OCI-LY7 (cell line): ENCODE measurements around the gene TICAM2. TPM values are rescaled to one million over a fixed set of nuclear protein-coding genes. Genes with fewer than 3 reads are reported as not detected.

Source experiments
- BruUV-seq: library from RNA; stranded (reverse); fragments of 400-500 nt; replicated peaks from 2 replicates; lab custom pipeline; 2021; lab: Mats Ljungman, UMichigan
- CTCF ChIA-PET: fragments of 300-600 bp; sonication (Branson Sonifier 250); formaldehyde crosslinking; loops from one replicate; lab custom pipeline; 2022; ENCODE audit warnings: antibody characterized with exemption; ENCODE audit not compliant: unreplicated experiment; lab: Charles Lee
- POLR2A ChIA-PET: fragments of 300-600 bp; sonication (Branson Sonifier 250); formaldehyde crosslinking; loops from one replicate; lab custom pipeline; 2022; ENCODE audit warnings: antibody characterized with exemption; lab: Charles Lee
- DNase-seq: peaks from one replicate; pipeline ENCODE4 v3.0.0-alpha.2; 2015; ENCODE audit warnings: low spot score
- H2AFZ ChIP-seq: fragments of 200-600 bp; sonication (generic), shearing (Covaris generic); 2 replicates; pipeline ENCODE4 v1.6.1; 2014; ENCODE audit warnings: mild to moderate bottlenecking, antibody characterized with exemption, low read length, moderate library complexity
- H3K27ac ChIP-seq: fragments of 200-600 bp; sonication (generic); 2 replicates; pipeline ENCODE4 v1.5.1; 2014; ENCODE audit warnings: mixed run types, low read depth, mild to moderate bottlenecking, moderate library complexity, low read length, inconsistent platforms; ENCODE audit not compliant: poor library complexity, severe bottlenecking
- H3K36me3 ChIP-seq: fragments of 200-600 bp; sonication (generic); 2 replicates; pipeline ENCODE4 v1.6.1; 2014; ENCODE audit warnings: mild to moderate bottlenecking, antibody characterized with exemption, low read length, moderate library complexity, mixed read lengths; ENCODE audit not compliant: insufficient read depth
- H3K4me1 ChIP-seq: fragments of 200-600 bp; sonication (generic); 2 replicates; pipeline ENCODE4 v1.5.1; 2014; ENCODE audit warnings: mild to moderate bottlenecking, low read length; ENCODE audit not compliant: insufficient read depth, poor library complexity, severe bottlenecking
- H3K4me2 ChIP-seq: fragments of 200-600 bp; sonication (generic); 2 replicates; pipeline ENCODE4 v1.6.1; 2014; ENCODE audit warnings: mild to moderate bottlenecking, low read length
- H3K4me3 ChIP-seq: fragments of 200-600 bp; sonication (generic); 2 replicates; pipeline ENCODE4 v1.5.1; 2014; ENCODE audit warnings: mild to moderate bottlenecking, low read depth, low read length; ENCODE audit not compliant: poor library complexity, severe bottlenecking
- H3K79me2 ChIP-seq: fragments of 200-600 bp; sonication (generic); 2 replicates; pipeline ENCODE4 v1.6.1; 2016; ENCODE audit warnings: low read depth, mild to moderate bottlenecking, low read length, moderate library complexity, mixed read lengths; ENCODE audit not compliant: insufficient read depth
- H3K9me2 ChIP-seq: fragments of 200-600 bp; sonication (generic); 2 replicates; pipeline ENCODE4 v1.6.1; 2016; ENCODE audit warnings: mild to moderate bottlenecking, low read length, mixed read lengths; ENCODE audit not compliant: insufficient read depth
- H3K9me3 ChIP-seq: fragments of 200-600 bp; sonication (generic); 2 replicates; pipeline ENCODE4 v1.6.1; 2014; ENCODE audit warnings: mild to moderate bottlenecking, mixed run types, low read length, mixed read lengths
- H4K20me1 ChIP-seq: fragments of 200-600 bp; sonication (generic); 2 replicates; pipeline ENCODE4 v1.6.1; 2014; ENCODE audit warnings: mild to moderate bottlenecking, antibody characterized with exemption, low read length, moderate library complexity, mixed read lengths; ENCODE audit not compliant: insufficient read depth
- CTCF ChIP-seq: fragments of 200-600 bp; sonication (generic); conservative IDR thresholded peaks from 2 replicates; pipeline ENCODE4 v1.5.1; 2014; ENCODE audit warnings: mild to moderate bottlenecking, antibody characterized with exemption, low read length, moderate library complexity, mixed read lengths
- EZH2phosphoT487 ChIP-seq: fragments of 200-600 bp; sonication (generic); IDR thresholded peaks from 2 replicates; pipeline ENCODE4 v1.6.1; 2018; ENCODE audit warnings: low read depth, borderline replicate concordance, mild to moderate bottlenecking, mixed run types, antibody characterized with exemption, low read length, moderate library complexity, mixed read lengths
- intact Hi-C: fragments of 100-400 bp; cut with micrococcal nuclease; formaldehyde crosslinking; loops from one replicate; pipeline ENCODE4 v1.10.0; 2022; ENCODE audit not compliant: unreplicated experiment
- total RNA-seq, 2 experiments: library from RNA; depleted of rRNA in 1 of 2; stranded (reverse); fragments of >200 nt in 1 of 2; shearing (Covaris generic) in 1 of 2; gene quantifications; 2 replicates each; pipeline ENCODE4 v1.2.3, GENCODE V29; 2014 to 2022

The TICAM2 gene
- total RNA-seq, 2 experiments from 2014 or later = 0.65 TPM; not detected in 1

DNA sequence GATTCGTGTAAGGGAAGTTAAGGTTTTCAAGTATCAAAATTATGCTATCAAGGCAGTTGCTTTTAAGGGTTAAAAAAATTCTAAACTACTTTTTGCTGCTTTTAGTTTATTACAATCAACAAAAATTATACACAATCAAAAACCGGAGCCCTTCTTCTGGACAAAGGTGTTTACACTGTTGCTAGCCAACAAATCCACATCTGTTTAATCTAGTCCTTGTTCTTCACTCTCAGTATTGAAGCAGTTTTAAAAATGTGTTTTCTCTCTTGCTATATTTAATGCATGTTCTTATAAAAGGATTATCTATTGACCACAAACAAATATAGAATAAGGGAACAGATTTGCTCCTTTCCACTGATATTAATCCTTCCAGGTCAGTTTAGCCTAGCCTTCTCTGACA lies 60.2 kb downstream of the TICAM2 start:
- Histone ChIP-seq H3K9me2 (no peaks in the 10 kb centered on the region), H4K20me1 (peaks cover 42% of the 10 kb centered on the region), H3K27ac (no peak overlapping the region), H3K36me3 (peaks cover 62% of the 10 kb centered on the region), H3K4me3 (peak overlapping the region; percentile 92), H2AFZ (no peak overlapping the region), H3K79me2 (peaks cover 69% of the 10 kb centered on the region), H3K9me3 (peaks cover 12% of the 10 kb centered on the region; the same call in 1 of the 2 replicates), H3K4me1 (peaks cover 32% of the 10 kb centered on the region), H3K4me2 (peak overlapping the region; percentile 92)
- TF ChIP-seq CTCF (no peak), EZH2phosphoT487 (no peak)
- ChIA-PET CTCF (interaction anchor here (0.9 kb wide), 1 partner anchor 85 kb away, joined by 3 read pairs; no protein-coding TSS in a partner anchor), POLR2A (interaction anchor here (1.2 to 2.1 kb wide), 2 partner anchors 82 to 298 kb away, joined by 3 to 5 read pairs; no protein-coding TSS in a partner anchor)
- intact Hi-C loops = loop anchor here (5.0 kb wide), 1 partner anchor 545 kb away; the partner anchor contains the start of gene COMMD10
- DNase-seq = no peak
- BruUV-seq = TSS peak; percentile 54

GRCh38 chr5:115541611-115542010 lies 60.7 kb downstream of the TICAM2 start:
- H3K4me3 ChIP-seq = peak overlapping the region; percentile 92
- H3K4me2 ChIP-seq = peak overlapping the region; percentile 92
- no peak overlapping the region for H3K27ac ChIP-seq
- H4K20me1 ChIP-seq = peaks cover 45% of the 10 kb centered on the region
- intact Hi-C loops = loop anchor here (5.0 kb wide), 1 partner anchor 546 kb away; the partner anchor contains the start of gene COMMD10
- ChIA-PET CTCF (no interaction called here), POLR2A (interaction anchor here (0.6 to 1.1 kb wide), 5 partner anchors 14 to 354 kb away, joined by 3 to 7 read pairs (median 4); partner anchors contain the start of gene CCDC112)
- no TSS peak for BruUV-seq
- peaks cover 74% of the 10 kb centered on the region for H3K79me2 ChIP-seq
- peaks cover 32% of the 10 kb centered on the region for H3K4me1 ChIP-seq
- peaks cover 67% of the 10 kb centered on the region for H3K36me3 ChIP-seq
- no peak for DNase-seq
- H2AFZ ChIP-seq = no peak overlapping the region
- no peaks in the 10 kb centered on the region for H3K9me2 ChIP-seq
- H3K9me3 ChIP-seq = peaks cover 8% of the 10 kb centered on the region; the same call in 1 of the 2 replicates
- TF ChIP-seq CTCF = no peak
- TF ChIP-seq EZH2phosphoT487 = no peak

DNA sequence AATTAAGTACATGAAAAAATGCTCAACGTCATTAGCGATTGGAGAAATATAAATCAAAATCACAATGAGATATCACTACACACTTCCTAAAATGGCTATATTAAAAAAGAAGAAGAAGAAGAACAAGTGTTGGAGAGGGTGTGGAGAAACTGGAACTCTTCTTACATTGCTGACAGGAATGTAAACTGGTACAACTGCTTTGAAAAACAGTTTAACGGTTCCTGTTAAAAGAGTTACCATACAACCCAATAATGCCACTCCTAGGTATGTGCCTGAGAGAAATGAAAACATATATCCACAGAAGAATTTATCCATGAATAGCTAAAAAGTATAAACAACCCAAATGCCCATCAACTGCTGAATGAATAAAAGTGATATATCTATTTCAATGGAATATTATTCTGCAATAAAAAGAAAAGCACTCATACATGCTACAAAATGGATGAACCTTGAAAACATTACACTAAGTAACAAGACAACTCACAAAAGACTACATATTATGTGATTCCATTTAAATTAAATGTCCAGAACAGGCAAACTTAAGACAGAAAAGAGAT lies 66.7 kb downstream of the TICAM2 start:
- Histone ChIP-seq H3K4me1 (peaks cover 18% of the 10 kb centered on the region), H3K4me3 (no peak overlapping the region), H3K79me2 (peaks cover 100% of the 10 kb centered on the region), H3K9me3 (peaks cover 11% of the 10 kb centered on the region; the same call in 1 of the 2 replicates), H3K36me3 (peaks cover 74% of the 10 kb centered on the region), H2AFZ (no peak overlapping the region), H4K20me1 (peaks cover 29% of the 10 kb centered on the region), H3K9me2 (no peaks in the 10 kb centered on the region), H3K27ac (no peak overlapping the region), H3K4me2 (no peak overlapping the region)
- CTCF ChIA-PET = no interaction called here
- intact Hi-C loops = no loop called here
- POLR2A ChIA-PET = interaction anchor here (0.6 to 2.8 kb wide), 2 partner anchors 16 to 174 kb away, joined by 4 to 9 read pairs; no protein-coding TSS in a partner anchor
- no peak for TF ChIP-seq EZH2phosphoT487
- no peak for TF ChIP-seq CTCF
- BruUV-seq = no TSS peak
- DNase-seq = no peak
